Caki2 (cell line): ENCODE measurements around the gene TMEM258. TPM values are rescaled to one million over a fixed set of nuclear protein-coding genes. Genes with fewer than 3 reads are reported as not detected.
A peak's percentile ranks its signal among the peaks of the same experiment; 100 is the strongest.

Source experiments
- DNase-seq: peaks from one replicate; pipeline ENCODE4 v3.0.0-alpha.2; 2015; ENCODE audit warnings: low read depth
- in situ Hi-C: cut with HindIII; loops from 2 replicates; pipeline ENCODE4 v1.10.0; 2016; ENCODE audit warnings: low sequenced_read_pairs, low pct_unique_long_range_greater_than_20kb, mixed read lengths
- total RNA-seq: library from RNA; depleted of rRNA; stranded (reverse); fragments of >200 nt; shearing (Covaris generic); gene quantifications from 2 replicates; pipeline ENCODE4 v1.2.3, GENCODE V29; 2014; ENCODE audit warnings: low replicate concordance

The TMEM258 gene
- total RNA-seq, 1 experiment from 2014 or later = 85.2 TPM

GRCh38 chr11:61768376-61769076 lies 23.9 kb downstream of the TMEM258 start:
- in situ Hi-C loops = no loop called here
- no peak for DNase-seq

GRCh38 chr11:61766353-61766841 lies 26.0 kb downstream of the TMEM258 start:
- no peak for DNase-seq
- in situ Hi-C loops = no loop called here

GRCh38 chr11:61765550-61766253 lies 26.7 kb downstream of the TMEM258 start:
- DNase-seq = no peak
- in situ Hi-C loops = no loop called here

GRCh38 chr11:61764606-61765260 lies 27.7 kb downstream of the TMEM258 start:
- in situ Hi-C loops = no loop called here

GRCh38 chr11:61763930-61764605 lies 28.3 kb downstream of the TMEM258 start:
- in situ Hi-C loops = no loop called here
- DNase-seq = no peak

More at GRCh38 chr11:61764606-61765260, 27.7 kb downstream of the TMEM258 start:
- DNase-seq = no peak

GRCh38 chr11:61762798-61763197 lies 29.6 kb downstream of the TMEM258 start:
- no peak for DNase-seq
- in situ Hi-C loops = no loop called here

- DNase-seq = no peak
- in situ Hi-C loops = no loop called here
These were observed 30.2 kb downstream of the TMEM258 start for GRCh38 chr11:61762223-61762615.

- in situ Hi-C loops = no loop called here
- DNase-seq = no peak
These were observed 30.8 kb downstream of the TMEM258 start for GRCh38 chr11:61761440-61762222.

GRCh38 chr11:61760946-61761345 lies 31.5 kb downstream of the TMEM258 start:
- in situ Hi-C loops = no loop called here
- DNase-seq = no peak

- no peak for DNase-seq
- in situ Hi-C loops = no loop called here
These were observed 35.1 kb downstream of the TMEM258 start for GRCh38 chr11:61757213-61757862.

- in situ Hi-C loops = no loop called here
- peak; percentile 81 for DNase-seq
These were observed 35.8 kb downstream of the TMEM258 start for GRCh38 chr11:61756452-61757212.

GRCh38 chr11:61756147-61756451 lies 36.3 kb downstream of the TMEM258 start:
- in situ Hi-C loops = no loop called here
- no peak for DNase-seq

GRCh38 chr11:61754534-61755482 lies 37.6 kb downstream of the TMEM258 start:
- DNase-seq = no peak
- in situ Hi-C loops = no loop called here

- no peak for DNase-seq
- in situ Hi-C loops = no loop called here
These were observed 38.7 kb downstream of the TMEM258 start for GRCh38 chr11:61753672-61754071.

- DNase-seq = no peak
- in situ Hi-C loops = no loop called here
These were observed 39.4 kb downstream of the TMEM258 start for GRCh38 chr11:61752925-61753521.
